Stomach smooth muscle (tissue), 2 donors: ENCODE data around the gene GALNT12.

Source experiments
- H3K27ac ChIP-seq: one replicate; pipeline ENCODE4 v1.7.0; 2013; ENCODE audit warnings: mild to moderate bottlenecking, low read length, inconsistent platforms
- H3K27me3 ChIP-seq, 2 donors: one replicate each; pipeline ENCODE4 v1.7.0; 2013; ENCODE audit warnings: low read length in 2 of 2; ENCODE audit not compliant: insufficient read depth in 2 of 2, control insufficient read depth in 1 of 2
- H3K36me3 ChIP-seq, 2 donors: one replicate each; pipeline ENCODE4 v1.7.0; 2013; ENCODE audit warnings: low read length in 2 of 2; ENCODE audit not compliant: control insufficient read depth in 2 of 2, insufficient read depth in 2 of 2
- H3K4me1 ChIP-seq: one replicate; pipeline ENCODE4 v1.7.0; 2013; ENCODE audit warnings: low read length; ENCODE audit not compliant: control insufficient read depth, insufficient read depth
- H3K4me3 ChIP-seq, 2 donors: one replicate each; pipeline ENCODE4 v1.7.0; 2013; ENCODE audit warnings: low read length in 2 of 2
- H3K9ac ChIP-seq, 2 donors: one replicate each; pipeline ENCODE4 v1.7.0; 2013; ENCODE audit warnings: low read length in 2 of 2, mild to moderate bottlenecking in 1 of 2
- H3K9me3 ChIP-seq, 2 donors: one replicate each; pipeline ENCODE4 v1.7.0; 2013; ENCODE audit warnings: low read length in 2 of 2; ENCODE audit not compliant: control insufficient read depth in 2 of 2
- donor health status: healthy.
- donor health status: Pancreatic carcinoma.

The GALNT12 gene

DNA sequence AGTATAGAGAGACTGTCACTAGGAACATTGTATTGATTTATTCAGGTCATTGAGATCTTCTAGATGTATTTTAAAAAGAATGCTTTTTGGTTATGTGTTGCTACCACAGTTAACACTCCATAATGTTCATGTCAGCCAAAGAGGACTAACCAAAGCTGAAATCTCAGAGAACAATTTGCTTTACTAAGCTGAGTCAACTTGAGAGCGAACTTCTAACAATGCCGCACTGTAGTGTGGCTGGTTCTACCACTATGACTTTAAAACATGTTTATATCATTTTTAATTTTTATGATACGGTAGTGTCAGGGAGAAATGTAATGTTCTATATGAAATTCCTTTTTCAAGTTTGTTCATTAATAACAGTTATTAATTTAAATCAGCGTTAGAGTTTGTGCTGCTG lies 42.1 kb downstream of the GALNT12 start:
- H3K27ac ChIP-seq = peak overlapping the region; percentile 50
- peaks cover 3 to 4% of the 10 kb centered on the region in 2 donors for H3K36me3 ChIP-seq
- no peak overlapping the region for H3K4me3 ChIP-seq
- H3K9ac ChIP-seq = no peak overlapping the region
- no peaks in the 10 kb centered on the region for H3K9me3 ChIP-seq
- peaks cover 24% of the 10 kb centered on the region for H3K4me1 ChIP-seq
- no peaks in the 10 kb centered on the region for H3K27me3 ChIP-seq

- Histone ChIP-seq H3K4me1 (peaks cover 24% of the 10 kb centered on the region), H3K27me3 (no peaks in the 10 kb centered on the region), H3K27ac (peak overlapping the region; percentile 58), H3K9ac (no peak overlapping the region), H3K9me3 (no peaks in the 10 kb centered on the region), H3K4me3 (no peak overlapping the region), H3K36me3 (no peaks in the 10 kb centered on the region)
These were observed 43.6 kb downstream of the GALNT12 start for GRCh38 chr9:98850851-98851729.

- no peaks in the 10 kb centered on the region for H3K36me3 ChIP-seq
- no peak overlapping the region for H3K4me3 ChIP-seq
- H3K9ac ChIP-seq = no peak overlapping the region
- H3K27me3 ChIP-seq = no peaks in the 10 kb centered on the region
- H3K4me1 ChIP-seq = peaks cover 24% of the 10 kb centered on the region
- peak overlapping the region; percentile 58 for H3K27ac ChIP-seq
- no peaks in the 10 kb centered on the region for H3K9me3 ChIP-seq
These were observed 44.4 kb downstream of the GALNT12 start for GRCh38 chr9:98851730-98852459.

DNA sequence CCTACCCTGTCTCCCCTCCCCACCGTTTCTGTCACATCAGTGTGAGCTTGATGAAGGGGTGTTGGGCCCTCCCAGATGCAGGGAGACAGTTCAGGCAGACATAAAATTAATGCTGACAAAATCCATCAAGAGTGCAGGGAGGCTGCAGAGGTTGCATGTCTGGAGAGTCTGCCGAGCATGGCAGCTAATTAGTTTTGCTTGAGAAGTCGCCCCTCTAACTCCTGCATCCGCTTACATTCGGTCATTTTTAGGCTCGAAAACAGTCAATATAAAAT lies 44.9 kb downstream of the GALNT12 start:
- Histone ChIP-seq H3K36me3 (no peaks in the 10 kb centered on the region), H3K4me3 (no peak overlapping the region), H3K9me3 (no peaks in the 10 kb centered on the region), H3K9ac (no peak overlapping the region), H3K27me3 (no peaks in the 10 kb centered on the region), H3K27ac (no peak overlapping the region), H3K4me1 (peaks cover 24% of the 10 kb centered on the region)

DNA sequence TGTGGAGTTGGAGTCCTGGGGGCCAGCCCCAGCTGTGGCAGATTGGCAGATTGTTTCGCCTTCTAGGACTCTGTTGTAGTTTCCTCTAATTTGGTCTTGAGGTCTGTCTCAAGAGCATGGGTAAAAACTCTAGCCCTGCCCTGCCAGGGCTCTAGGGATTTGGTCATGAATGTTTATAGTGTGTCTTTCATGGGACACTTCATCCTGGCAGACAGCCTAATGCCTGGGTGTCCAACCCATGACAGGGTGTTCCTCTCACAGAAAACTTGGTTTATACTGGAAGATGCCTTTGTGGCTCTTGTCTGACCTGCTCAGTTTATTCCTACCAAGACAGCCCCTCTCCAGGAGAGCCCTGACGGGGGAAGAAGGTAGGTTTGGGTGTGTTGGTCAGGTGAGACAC lies 45.5 kb downstream of the GALNT12 start:
- no peaks in the 10 kb centered on the region for H3K36me3 ChIP-seq
- H3K27me3 ChIP-seq = no peaks in the 10 kb centered on the region
- no peak overlapping the region for H3K9ac ChIP-seq
- H3K27ac ChIP-seq = no peak overlapping the region
- peaks cover 24% of the 10 kb centered on the region for H3K4me1 ChIP-seq
- H3K9me3 ChIP-seq = no peaks in the 10 kb centered on the region
- no peak overlapping the region for H3K4me3 ChIP-seq

DNA sequence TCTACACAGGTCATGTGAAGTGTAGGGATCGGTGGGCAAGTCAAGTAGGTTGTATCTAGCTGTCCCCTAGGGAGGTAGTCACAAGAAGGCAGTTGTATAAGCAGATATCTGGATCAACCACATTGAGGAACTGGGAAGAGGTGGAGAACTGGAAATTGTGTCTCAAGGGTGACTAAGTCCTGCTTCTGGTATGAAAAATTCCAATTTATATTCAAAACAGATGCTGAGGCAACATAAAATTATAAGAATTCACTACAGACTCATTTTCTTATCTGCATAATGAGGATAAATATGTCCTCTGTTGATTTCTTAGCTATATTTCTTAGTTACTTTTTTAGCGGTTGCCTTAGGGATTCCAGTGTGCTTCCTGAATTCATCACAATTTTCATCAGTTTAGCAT lies 46.8 kb downstream of the GALNT12 start:
- H3K9me3 ChIP-seq = no peaks in the 10 kb centered on the region
- H3K36me3 ChIP-seq = no peaks in the 10 kb centered on the region
- no peak overlapping the region for H3K4me3 ChIP-seq
- peaks cover 14% of the 10 kb centered on the region for H3K4me1 ChIP-seq
- H3K9ac ChIP-seq = no peak overlapping the region
- no peaks in the 10 kb centered on the region for H3K27me3 ChIP-seq
- H3K27ac ChIP-seq = no peak overlapping the region

GRCh38 chr9:98855592-98855991 lies 48.1 kb downstream of the GALNT12 start:
- Histone ChIP-seq H3K4me3 (no peak overlapping the region), H3K27me3 (no peaks in the 10 kb centered on the region), H3K27ac (no peak overlapping the region), H3K9me3 (no peaks in the 10 kb centered on the region), H3K36me3 (no peaks in the 10 kb centered on the region), H3K9ac (no peak overlapping the region), H3K4me1 (peaks cover 10% of the 10 kb centered on the region)

GRCh38 chr9:98856982-98857381 lies 49.5 kb downstream of the GALNT12 start:
- no peaks in the 10 kb centered on the region for H3K9me3 ChIP-seq
- H3K9ac ChIP-seq = no peak overlapping the region
- H3K27me3 ChIP-seq = no peaks in the 10 kb centered on the region
- H3K27ac ChIP-seq = no peak overlapping the region
- H3K4me3 ChIP-seq = no peak overlapping the region
- peaks cover 14% of the 10 kb centered on the region for H3K4me1 ChIP-seq
- H3K36me3 ChIP-seq = no peaks in the 10 kb centered on the region

DNA sequence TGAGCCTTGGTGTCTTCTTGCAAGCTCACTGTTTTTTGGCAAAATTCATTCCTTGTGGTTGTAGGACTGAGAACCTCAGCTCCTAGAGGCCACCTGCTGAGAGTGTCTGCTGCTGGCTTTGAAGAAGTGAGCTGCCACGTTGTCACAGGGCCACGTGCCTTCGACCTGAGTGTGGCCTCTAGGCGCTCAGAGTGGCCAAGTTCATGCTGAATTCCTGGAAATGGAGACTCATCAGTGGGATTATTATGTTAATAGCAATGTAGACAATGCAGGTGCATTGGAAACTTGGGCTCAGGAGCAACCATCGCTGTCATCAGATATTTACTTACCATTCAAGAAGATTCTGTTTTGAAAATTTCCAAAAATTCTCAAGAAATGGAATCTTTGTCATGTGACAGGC lies 52.5 kb downstream of the GALNT12 start:
- Histone ChIP-seq H3K4me1 (peaks cover 14% of the 10 kb centered on the region), H3K9ac (no peak overlapping the region), H3K9me3 (no peaks in the 10 kb centered on the region), H3K36me3 (no peaks in the 10 kb centered on the region), H3K4me3 (no peak overlapping the region), H3K27me3 (no peaks in the 10 kb centered on the region), H3K27ac (no peak overlapping the region)

DNA sequence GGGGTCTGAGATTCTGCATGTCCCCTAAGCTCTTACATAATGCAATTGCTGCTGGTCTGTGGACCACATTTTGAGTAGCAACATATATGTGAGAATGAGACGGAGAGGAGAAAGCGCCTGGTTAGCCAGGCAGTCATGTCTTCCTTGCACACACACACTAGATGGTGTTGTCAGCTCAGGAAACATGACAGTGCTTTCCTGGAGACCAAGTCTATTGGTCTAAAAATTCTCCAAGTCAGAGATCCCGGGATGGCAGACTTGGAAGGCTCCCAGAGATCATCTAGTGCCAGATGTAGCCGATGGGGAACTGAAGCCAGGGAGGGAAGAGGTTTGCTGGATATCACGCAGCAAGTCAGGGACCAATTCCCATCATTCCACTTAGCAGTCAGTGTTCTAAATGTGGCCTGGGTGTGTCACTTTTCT lies 53.4 kb downstream of the GALNT12 start:
- H3K9me3 ChIP-seq = no peaks in the 10 kb centered on the region
- H3K9ac ChIP-seq = no peak overlapping the region
- no peaks in the 10 kb centered on the region for H3K27me3 ChIP-seq
- peak overlapping the region; percentile 18 for H3K27ac ChIP-seq
- H3K4me1 ChIP-seq = peaks cover 20% of the 10 kb centered on the region
- no peaks in the 10 kb centered on the region for H3K36me3 ChIP-seq
- no peak overlapping the region for H3K4me3 ChIP-seq
